Epithelial cell of esophagus (primary cell): Measurements from ENCODE around the gene MAP10.

Experiments used
- DNase-seq: peaks from one replicate; pipeline ENCODE4 v3.0.0; 2010; ENCODE audit warnings: low read depth
- H3K4me3 ChIP-seq: 2 replicates; pipeline ENCODE4 v1.5.1; 2011; ENCODE audit warnings: mild to moderate bottlenecking, low read length, control low read depth
- TF ChIP-seq, protein P1 (sequence below): IDR thresholded peaks from 2 replicates; pipeline ENCODE4 v1.5.1; 2011; ENCODE audit warnings: low read depth, mild to moderate bottlenecking, low read length, control low read depth, inconsistent platforms; ENCODE audit not compliant: insufficient read depth; ENCODE audit errors: missing control alignments

MAP10 gene

DNA sequence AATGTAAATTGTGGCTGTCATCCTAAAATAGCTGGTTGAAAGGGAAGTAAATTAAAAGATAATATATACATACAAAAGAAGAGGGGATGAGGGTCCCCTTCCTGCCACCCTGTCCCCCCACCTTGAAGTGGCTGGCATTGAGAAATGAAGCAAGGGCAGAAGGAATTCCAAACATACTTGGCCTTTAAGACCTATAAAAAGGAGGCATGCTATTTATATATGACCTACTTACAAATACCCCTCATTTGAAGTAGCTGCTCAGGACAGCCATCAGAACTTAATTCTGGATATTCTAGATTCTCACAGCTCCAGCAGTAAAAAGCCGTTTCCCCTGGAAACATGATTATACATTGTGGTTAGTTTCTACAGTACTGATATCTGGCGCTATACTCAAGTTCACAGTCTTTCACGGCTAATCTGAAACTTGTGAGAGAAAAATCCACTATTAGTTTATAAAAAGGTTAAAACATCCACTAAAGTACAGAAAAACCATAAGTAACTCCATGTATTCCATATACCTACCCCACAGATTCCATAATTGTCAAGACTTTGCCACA is 9.6 kb upstream of the MAP10 start:
- H3K4me3 ChIP-seq = no peak overlapping the region
- no peak for DNase-seq
- TF ChIP-seq, protein P1, sequence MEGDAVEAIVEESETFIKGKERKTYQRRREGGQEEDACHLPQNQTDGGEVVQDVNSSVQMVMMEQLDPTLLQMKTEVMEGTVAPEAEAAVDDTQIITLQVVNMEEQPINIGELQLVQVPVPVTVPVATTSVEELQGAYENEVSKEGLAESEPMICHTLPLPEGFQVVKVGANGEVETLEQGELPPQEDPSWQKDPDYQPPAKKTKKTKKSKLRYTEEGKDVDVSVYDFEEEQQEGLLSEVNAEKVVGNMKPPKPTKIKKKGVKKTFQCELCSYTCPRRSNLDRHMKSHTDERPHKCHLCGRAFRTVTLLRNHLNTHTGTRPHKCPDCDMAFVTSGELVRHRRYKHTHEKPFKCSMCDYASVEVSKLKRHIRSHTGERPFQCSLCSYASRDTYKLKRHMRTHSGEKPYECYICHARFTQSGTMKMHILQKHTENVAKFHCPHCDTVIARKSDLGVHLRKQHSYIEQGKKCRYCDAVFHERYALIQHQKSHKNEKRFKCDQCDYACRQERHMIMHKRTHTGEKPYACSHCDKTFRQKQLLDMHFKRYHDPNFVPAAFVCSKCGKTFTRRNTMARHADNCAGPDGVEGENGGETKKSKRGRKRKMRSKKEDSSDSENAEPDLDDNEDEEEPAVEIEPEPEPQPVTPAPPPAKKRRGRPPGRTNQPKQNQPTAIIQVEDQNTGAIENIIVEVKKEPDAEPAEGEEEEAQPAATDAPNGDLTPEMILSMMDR = no peak

DNA sequence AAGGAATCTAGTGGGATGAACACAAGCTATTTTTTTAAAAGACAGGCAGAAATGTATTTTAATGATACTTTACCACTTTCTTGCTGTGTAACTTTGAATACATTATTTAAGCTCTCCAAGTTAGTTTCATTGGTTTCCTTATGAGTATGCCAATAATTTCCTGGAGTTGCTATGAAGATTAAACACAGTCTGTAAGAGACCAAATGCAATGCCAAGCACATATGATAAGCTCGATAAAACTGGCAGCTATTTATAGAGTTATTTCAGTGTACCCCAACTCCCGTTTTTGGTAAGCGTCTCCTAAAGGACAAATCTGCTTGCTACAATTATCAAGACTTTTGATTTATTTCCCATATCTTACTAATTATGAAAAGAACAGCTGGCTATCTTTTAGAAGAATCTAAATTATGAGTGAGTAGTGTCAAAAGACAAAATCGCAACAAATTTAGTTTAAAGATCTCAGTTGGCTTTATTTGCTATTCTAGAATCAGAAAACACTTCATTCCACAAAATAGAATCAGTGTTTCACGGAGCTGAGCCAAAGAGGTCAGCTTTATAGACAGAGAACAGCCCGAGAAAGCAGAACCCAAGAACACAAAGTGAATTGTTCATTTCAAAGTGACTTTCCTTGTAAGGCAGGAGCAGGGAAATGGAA is 7.2 kb upstream of the MAP10 start:
- DNase-seq = no peak
- TF ChIP-seq, protein P1 = no peak

DNA sequence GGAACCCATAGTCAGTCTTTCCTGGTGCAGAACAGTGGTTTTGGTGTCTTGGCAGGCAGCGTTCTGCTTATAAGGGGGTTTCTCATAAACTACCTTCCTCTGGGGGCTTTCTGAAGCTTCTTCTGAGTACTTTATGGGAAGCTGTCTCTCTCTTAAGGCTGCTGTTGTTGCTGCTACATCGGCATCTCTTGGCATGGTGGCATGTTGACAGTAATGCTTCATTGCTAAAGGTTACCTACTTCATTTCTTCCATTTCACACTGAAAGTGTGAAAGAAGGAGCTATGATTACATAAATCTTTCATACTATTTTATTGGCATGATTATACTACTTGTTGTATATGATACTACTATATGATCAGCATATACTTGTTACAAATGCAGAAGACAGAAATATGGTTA is 6.3 kb upstream of the MAP10 start:
- no peak overlapping the region for H3K4me3 ChIP-seq
- TF ChIP-seq, protein P1 = no peak
- DNase-seq = no peak

More for the DNA sequence above, 7.2 kb upstream of the MAP10 start:
- no peak overlapping the region for H3K4me3 ChIP-seq

DNA sequence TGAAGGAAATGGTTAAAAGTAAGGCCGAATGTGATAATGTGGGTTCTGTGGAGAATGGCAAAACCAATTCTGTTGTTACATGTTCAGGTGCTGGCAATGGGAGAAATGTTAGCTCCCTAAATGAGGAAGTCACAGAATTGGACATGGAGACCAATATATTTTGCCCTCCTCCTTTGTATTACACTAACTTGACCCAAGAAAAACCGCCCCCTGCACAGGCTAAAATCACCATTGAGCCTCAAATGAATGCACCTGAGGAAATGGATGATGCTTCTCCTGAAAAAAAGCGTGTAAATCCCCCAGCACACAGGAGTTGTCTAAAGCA is 932 bp downstream of the MAP10 start:
- TF ChIP-seq, protein P1 = no peak
- H3K4me3 ChIP-seq = peak overlapping the region; percentile 72
- DNase-seq = no peak

- H3K4me3 ChIP-seq = no peak overlapping the region
- TF ChIP-seq, protein P1 = no peak
- DNase-seq = no peak
Observed at GRCh38 chr1:232810856-232811255, 5.6 kb downstream of the MAP10 start.

DNA sequence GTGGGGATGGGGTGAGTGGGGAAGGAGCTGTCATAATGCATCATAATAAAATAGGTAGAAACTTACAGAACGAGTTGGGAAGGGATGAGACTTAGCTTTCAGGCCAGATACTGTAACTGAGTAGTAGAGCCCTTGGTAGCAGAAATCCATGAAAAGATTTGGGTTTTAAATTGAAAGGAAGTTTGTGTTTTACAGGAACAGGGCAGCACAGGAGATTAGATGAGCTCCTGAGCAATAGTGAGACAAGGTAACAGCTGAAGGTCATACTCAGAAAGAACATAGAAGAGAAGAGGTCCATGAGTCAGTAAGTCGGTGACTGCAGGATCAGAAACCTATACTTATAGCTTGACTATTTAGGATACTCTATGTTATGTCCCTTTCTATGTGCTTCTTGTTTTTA is 7.3 kb downstream of the MAP10 start:
- TF ChIP-seq, protein P1 = no peak
- no peak overlapping the region for H3K4me3 ChIP-seq
- no peak for DNase-seq

GRCh38 chr1:232813097-232813496 is 7.9 kb downstream of the MAP10 start:
- H3K4me3 ChIP-seq = no peak overlapping the region
- no peak for DNase-seq
- TF ChIP-seq, protein P1 = no peak
